Calu3 (cell line): ENCODE data around the gene FAM174B. TPM values are rescaled to one million over a fixed set of nuclear protein-coding genes. Genes with fewer than 3 reads are reported as not detected.

ENCODE experiments used
- BruUV-seq: library from RNA; stranded (reverse); fragments of 400-500 nt; replicated peaks from 2 replicates; lab custom pipeline; 2021; lab: Mats Ljungman, UMichigan
- CTCF ChIA-PET: fragments of 300-600 bp; sonication (Branson Sonifier 250); formaldehyde crosslinking; loops from one replicate; lab custom pipeline; 2022; ENCODE audit warnings: antibody characterized with exemption; lab: Charles Lee
- DNase-seq: peaks from one replicate; pipeline ENCODE4 v3.0.0; 2022
- H3K27ac Mint-ChIP-seq: one replicate; pipeline ENCODE4 v1.8.0; 2022; ENCODE audit warnings: mixed read lengths; ENCODE audit not compliant: unreplicated experiment
- H3K27me3 Mint-ChIP-seq: one replicate; pipeline ENCODE4 v1.8.0; 2022; ENCODE audit warnings: mixed read lengths; ENCODE audit not compliant: unreplicated experiment
- H3K36me3 Mint-ChIP-seq: one replicate; pipeline ENCODE4 v1.8.0; 2022; ENCODE audit warnings: mild to moderate bottlenecking, moderate library complexity, mixed read lengths; ENCODE audit not compliant: insufficient read depth, unreplicated experiment
- H3K4me1 Mint-ChIP-seq: one replicate; pipeline ENCODE4 v1.8.0; 2022; ENCODE audit warnings: mild to moderate bottlenecking, low read depth, mixed read lengths; ENCODE audit not compliant: unreplicated experiment
- H3K4me3 Mint-ChIP-seq: one replicate; pipeline ENCODE4 v1.8.0; 2022; ENCODE audit warnings: mild to moderate bottlenecking, low read depth, moderate library complexity, mixed read lengths; ENCODE audit not compliant: unreplicated experiment
- H3K9me3 Mint-ChIP-seq: one replicate; pipeline ENCODE4 v1.8.0; 2022; ENCODE audit warnings: low read depth, mixed read lengths; ENCODE audit not compliant: unreplicated experiment
- CTCF ChIP-seq: fragments of 200-600 bp; IDR thresholded peaks from one replicate; pipeline ENCODE4 v1.8.0; 2022; ENCODE audit warnings: antibody characterized with exemption; ENCODE audit not compliant: unreplicated experiment
- intact Hi-C: fragments of 100-400 bp; cut with micrococcal nuclease; formaldehyde crosslinking; loops from one replicate; pipeline ENCODE4 v1.10.0; 2022; ENCODE audit not compliant: unreplicated experiment
- total RNA-seq: library from RNA; stranded (reverse); gene quantifications from 2 replicates; pipeline ENCODE4 v1.2.3, GENCODE V29; 2022

The FAM174B gene
- total RNA-seq, 1 experiment from 2014 or later = 12.4 TPM

- H3K4me1 Mint-ChIP-seq = no peaks in the 10 kb centered on the region
- CTCF ChIA-PET = no interaction called here
- H3K27ac Mint-ChIP-seq = no peak overlapping the region
- TF ChIP-seq CTCF = no peak
- intact Hi-C loops = no loop called here
- H3K36me3 Mint-ChIP-seq = no peaks in the 10 kb centered on the region
- peaks cover 46% of the 10 kb centered on the region for H3K27me3 Mint-ChIP-seq
- no peak overlapping the region for H3K4me3 Mint-ChIP-seq
- DNase-seq = no peak
- BruUV-seq = no TSS peak
- no peaks in the 10 kb centered on the region for H3K9me3 Mint-ChIP-seq
These were observed 49.3 kb downstream of the FAM174B start for GRCh38 chr15:92606126-92606835.

GRCh38 chr15:92605225-92605944, 50.2 kb downstream of the FAM174B start:
- intact Hi-C loops = no loop called here
- Mint-ChIP-seq H3K27me3 (peaks cover 46% of the 10 kb centered on the region), H3K36me3 (no peaks in the 10 kb centered on the region), H3K4me1 (peaks cover 9% of the 10 kb centered on the region), H3K27ac (no peak overlapping the region), H3K4me3 (no peak overlapping the region), H3K9me3 (no peaks in the 10 kb centered on the region)
- TF ChIP-seq CTCF = no peak
- CTCF ChIA-PET = no interaction called here
- no peak for DNase-seq
- no TSS peak for BruUV-seq

- CTCF ChIA-PET = interaction anchor here (0.6 to 0.8 kb wide), 2 partner anchors 78 to 749 kb away, joined by 3 read pairs; no protein-coding TSS in a partner anchor
- H3K4me3 Mint-ChIP-seq = no peak overlapping the region
- H3K9me3 Mint-ChIP-seq = no peaks in the 10 kb centered on the region
- TF ChIP-seq CTCF = no peak
- no TSS peak for BruUV-seq
- H3K36me3 Mint-ChIP-seq = no peaks in the 10 kb centered on the region
- peaks cover 52% of the 10 kb centered on the region for H3K27me3 Mint-ChIP-seq
- peaks cover 20% of the 10 kb centered on the region for H3K4me1 Mint-ChIP-seq
- DNase-seq = no peak
- intact Hi-C loops = loop anchor here (5.0 kb wide), 1 partner anchor 82 kb away; no protein-coding TSS in a partner anchor
- H3K27ac Mint-ChIP-seq = no peak overlapping the region
These were observed 51.7 kb downstream of the FAM174B start for GRCh38 chr15:92603743-92604470.

- peaks cover 20% of the 10 kb centered on the region for H3K4me1 Mint-ChIP-seq
- H3K9me3 Mint-ChIP-seq = no peaks in the 10 kb centered on the region
- H3K4me3 Mint-ChIP-seq = no peak overlapping the region
- H3K27me3 Mint-ChIP-seq = peaks cover 51% of the 10 kb centered on the region
- CTCF ChIA-PET = interaction anchor here (0.6 to 0.8 kb wide), 3 partner anchors 33 to 750 kb away, joined by 3 read pairs; no protein-coding TSS in a partner anchor
- no peak overlapping the region for H3K27ac Mint-ChIP-seq
- intact Hi-C loops = loop anchor here (5.0 kb wide), 1 partner anchor 81 kb away; no protein-coding TSS in a partner anchor
- H3K36me3 Mint-ChIP-seq = no peaks in the 10 kb centered on the region
- DNase-seq = no peak
- no TSS peak for BruUV-seq
- TF ChIP-seq CTCF = no peak
These were observed 52.3 kb downstream of the FAM174B start for GRCh38 chr15:92603278-92603677.
